GM12878 (cell line): Measurements from ENCODE around the gene WEE2. TPM values are rescaled to one million over a fixed set of nuclear protein-coding genes. Genes with fewer than 3 reads are reported as not detected.

Experiments
- ATAC-seq: fragments of 200-7000 bp; cut with Tn5 transposase; 3 replicates; pipeline ENCODE4 v1.9.1; 2020; ENCODE audit warnings: mild to moderate bottlenecking, moderate library complexity
- BruUV-seq: library from RNA; stranded (reverse); fragments of 400-500 nt; replicated peaks from 2 replicates; lab custom pipeline; 2021; lab: Mats Ljungman, UMichigan
- CTCF ChIA-PET: fragments of 300-600 bp; sonication (Branson Sonifier 250); formaldehyde crosslinking; extraction: SDS; loops from one replicate; lab custom pipeline; 2021; ENCODE audit warnings: inconsistent platforms; lab: Yijun Ruan, JAX
- POLR2A ChIA-PET: fragments of 350-600 bp; formaldehyde crosslinking; extraction: SDS; loops from one replicate; lab custom pipeline; 2021; ENCODE audit warnings: inconsistent platforms; lab: Charles Lee
- RAD21 ChIA-PET: fragments of 300-600 bp; sonication (Branson Sonifier 250); formaldehyde crosslinking; loops from one replicate; lab custom pipeline; 2023; ENCODE audit warnings: antibody characterized with exemption; ENCODE audit not compliant: unreplicated experiment; lab: Charles Lee
- SMC1A ChIA-PET: fragments of 300-600 bp; sonication (Branson Sonifier 250); formaldehyde crosslinking; loops from one replicate; lab custom pipeline; 2023; ENCODE audit not compliant: unreplicated experiment, uncharacterized antibody; lab: Charles Lee
- DNase-seq: peaks from one replicate; pipeline ENCODE4 v3.0.0-alpha.2; 2011; ENCODE audit warnings: low read depth, low spot score
- FAIRE-seq: peaks from 3 replicates; lab custom pipeline; 2011; peaks lifted over from hg19 to GRCh38; lab: Jason Lieb, UNC
- H2AFZ ChIP-seq: 2 replicates; pipeline ENCODE4 v1.6.0; 2011; ENCODE audit warnings: low read depth, low read length, control low read depth; ENCODE audit not compliant: control insufficient read depth
- H3K27ac ChIP-seq: 2 replicates; pipeline ENCODE4 v1.5.1; 2011; ENCODE audit warnings: control low read depth; ENCODE audit not compliant: control insufficient read depth, insufficient read depth
- H3K27me3 ChIP-seq, 2 experiments: replicated peaks in 1 of 2; 2 replicates each; pipeline versions ENCODE4 v1.6.0 to v1.6.1; 2011; ENCODE audit warnings: low read length in 1 of 2; ENCODE audit not compliant: control insufficient read depth in 2 of 2, insufficient read depth in 2 of 2
- H3K36me3 ChIP-seq, 2 experiments: 2 replicates each; pipeline ENCODE4 v1.5.1; 2011; ENCODE audit warnings: low read length in 1 of 2; ENCODE audit not compliant: control insufficient read depth in 2 of 2, insufficient read depth in 2 of 2
- H3K4me1 ChIP-seq: 2 replicates; pipeline ENCODE4 v1.6.1; 2011; ENCODE audit warnings: mild to moderate bottlenecking, low read length, moderate library complexity, mixed read lengths; ENCODE audit not compliant: control insufficient read depth, insufficient read depth
- H3K4me2 ChIP-seq: 2 replicates; pipeline ENCODE4 v1.6.0; 2011; ENCODE audit warnings: control low read depth; ENCODE audit not compliant: control insufficient read depth, insufficient read depth
- H3K4me3 ChIP-seq: fragments of 200-600 bp; sonication (generic); 2 replicates; pipeline ENCODE4 v1.5.1; 2016
- H3K79me2 ChIP-seq: 2 replicates; pipeline ENCODE4 v1.6.0; 2011; ENCODE audit warnings: low read length; ENCODE audit not compliant: control insufficient read depth, insufficient read depth
- H3K9ac ChIP-seq: 2 replicates; pipeline ENCODE4 v1.8.0; 2011; ENCODE audit warnings: low read length, control low read depth, mixed read lengths; ENCODE audit not compliant: control insufficient read depth, insufficient read depth
- H3K9me3 ChIP-seq: replicated peaks from 3 replicates; pipeline ENCODE4 v1.5.1; 2011; ENCODE audit warnings: mild to moderate bottlenecking, low read length; ENCODE audit not compliant: control insufficient read depth, insufficient read depth
- H4K20me1 ChIP-seq: 2 replicates; pipeline ENCODE4 v1.6.0; 2011; ENCODE audit not compliant: control insufficient read depth, insufficient read depth
- BACH1 ChIP-seq: fragments of 450-650 bp; IDR thresholded peaks from 2 replicates; pipeline ENCODE4 v1.6.1; 2017; ENCODE audit warnings: mild to moderate bottlenecking, borderline replicate concordance
- CHD1 ChIP-seq: IDR thresholded peaks from 2 replicates; pipeline ENCODE4 v1.6.1; 2012; ENCODE audit warnings: low read depth, low read length, improper control_type of control experiment
- ESRRA ChIP-seq: IDR thresholded peaks from 2 replicates; pipeline ENCODE4 v1.6.1; 2012; ENCODE audit warnings: mild to moderate bottlenecking, low read length, improper control_type of control experiment
- HDAC6 ChIP-seq: fragments of 200-600 bp; sonication (generic); IDR thresholded peaks from one replicate; pipeline ENCODE4 v1.8.0; 2017; ENCODE audit warnings: antibody characterized with exemption; ENCODE audit not compliant: unreplicated experiment
- JUNB ChIP-seq: IDR thresholded peaks from 2 replicates; pipeline ENCODE4 v1.6.1; 2016; ENCODE audit warnings: antibody characterized with exemption, mild to moderate bottlenecking
- JUND ChIP-seq: IDR thresholded peaks from 2 replicates; pipeline ENCODE4 v1.6.1; 2012; ENCODE audit warnings: low read depth, mild to moderate bottlenecking, low read length, improper control_type of control experiment, moderate library complexity
- MAX ChIP-seq: IDR thresholded peaks from 2 replicates; pipeline ENCODE4 v1.6.1; 2012; ENCODE audit warnings: low read depth, low read length, improper control_type of control experiment
- NBN ChIP-seq: fragments of 450-650 bp; IDR thresholded peaks from 2 replicates; pipeline ENCODE4 v1.6.1; 2016
- NR2C1 ChIP-seq: fragments of 450-650 bp; IDR thresholded peaks from 2 replicates; pipeline ENCODE4 v1.6.1; 2017; ENCODE audit warnings: antibody characterized with exemption, mild to moderate bottlenecking, moderate library complexity
- PML ChIP-seq: IDR thresholded peaks from 2 replicates; pipeline ENCODE4 v1.6.1; 2012; ENCODE audit warnings: low read length, inconsistent platforms
- RCOR1 ChIP-seq: conservative IDR thresholded peaks from 2 replicates; pipeline ENCODE4 v1.6.1; 2012; ENCODE audit warnings: low read depth, low read length, improper control_type of control experiment
- SUZ12 ChIP-seq: fragments of 200-600 bp; sonication (generic); IDR thresholded peaks from one replicate; pipeline ENCODE4 v1.6.1; 2018; ENCODE audit warnings: antibody characterized with exemption, mild to moderate bottlenecking; ENCODE audit not compliant: unreplicated experiment
- ZBTB4 ChIP-seq: fragments of 450-650 bp; formaldehyde crosslinking; IDR thresholded peaks from 2 replicates; pipeline ENCODE4 v1.4.0; 2022; ENCODE audit warnings: mild to moderate bottlenecking, moderate library complexity
- ZBTB40 ChIP-seq: fragments of 450-650 bp; IDR thresholded peaks from 2 replicates; pipeline ENCODE4 v1.6.1; 2016; ENCODE audit warnings: mild to moderate bottlenecking, moderate library complexity, borderline replicate concordance
- ZNF24 ChIP-seq: fragments of 450-650 bp; IDR thresholded peaks from 2 replicates; pipeline ENCODE4 v1.6.1; 2017; ENCODE audit warnings: antibody characterized with exemption, mild to moderate bottlenecking
- ZSCAN29 ChIP-seq: fragments of 450-650 bp; IDR thresholded peaks from 2 replicates; pipeline ENCODE4 v1.6.1; 2017; ENCODE audit warnings: mild to moderate bottlenecking, moderate library complexity
- WGBS: methylation state at CpG from one replicate; pipeline ENCODE4 v1.1.6; 2016; ENCODE audit warnings: low lambda C conversion rate; ENCODE audit not compliant: insufficient replicate concordance, insufficient coverage; ENCODE audit errors: missing lambda C conversion rate; 5-methylcytosine and 5-hydroxymethylcytosine counted together
- in situ Hi-C: fragments of 300-500 bp; cut with MboI; formaldehyde crosslinking; loops from 9 replicates; pipeline ENCODE4 v1.14.3; 2018; ENCODE audit warnings: mixed read lengths
- intact Hi-C: fragments of 100-400 bp; cut with micrococcal nuclease; formaldehyde crosslinking; loops from one replicate; pipeline ENCODE4 v1.14.2; 2022; ENCODE audit not compliant: unreplicated experiment
- polyA plus RNA-seq, 11 experiments: library from polyadenylated mRNA; depleted of rRNA in 4 of 11; unstranded in 6 of 11; stranded (reverse) in 5 of 11; fragments of >200 nt; fragmentation: Nextera tagmentation in 4 of 11; fragmentation: Illumina TruSeq in 1 of 11; extraction: Ambion mirVana in 4 of 11; extraction: Trizol in 1 of 11; gene quantifications; 1 replicate in 1 of 11; 2 replicates in 10 of 11; pipeline versions ENCODE4 v1.2.1 to v1.2.3, GENCODE V29; 2011 to 2016; ENCODE audit warnings: inconsistent platforms in 2 of 11, missing spikeins in 2 of 11, low read depth in 1 of 11
- total RNA-seq, 4 experiments: library from RNA; depleted of rRNA in 3 of 4; stranded (reverse); fragments of >200 nt in 3 of 4; fragmentation: Illumina TruSeq in 1 of 4; extraction: Trizol in 1 of 4; gene quantifications; 2 replicates each; pipeline versions ENCODE4 v1.2.1 to v1.2.3, GENCODE V29; 2013 to 2021

Gene WEE2
- total and polyA plus RNA-seq, 10 of the 15 experiments (the other 5 are each of a cell fraction or from before 2014, with no cell fraction given) = 0.02 to 0.03 (median 0.03) TPM; not detected in 7

GRCh38 chr7:141668853-141669252 lies 39.3 kb upstream of the WEE2 start:
- ATAC-seq = no peak
- H3K27ac ChIP-seq = no peak overlapping the region
- ChIA-PET CTCF (interaction anchor here (0.7 to 1.3 kb wide), 2 partner anchors 15 to 117 kb away, joined by 3 to 4 read pairs; no protein-coding TSS in a partner anchor), SMC1A (interaction anchor here (1.1 kb wide), 1 partner anchor 14 kb away, joined by 3 read pairs; no protein-coding TSS in a partner anchor), POLR2A (interaction anchor here (0.6 kb wide), 1 partner anchor 16 kb away, joined by 4 read pairs; no protein-coding TSS in a partner anchor), RAD21 (no interaction called here)
- DNase-seq = no peak
- 65% methylated on average over 2 of the region's 2 CpGs for WGBS
- intact Hi-C loops = no loop called here
- peaks cover 7 to 8% of the 10 kb centered on the region in 2 experiments for H3K36me3 ChIP-seq
- H3K9me3 ChIP-seq = no peaks in the 10 kb centered on the region
- FAIRE-seq = no peak
- no peak overlapping the region for H2AFZ ChIP-seq
- H3K4me3 ChIP-seq = no peak overlapping the region
- in situ Hi-C loops = no loop called here
- no peaks in the 10 kb centered on the region for H4K20me1 ChIP-seq
- no TSS peak for BruUV-seq
- no peaks in the 10 kb centered on the region for H3K79me2 ChIP-seq
- no peak overlapping the region for H3K9ac ChIP-seq
- H3K4me1 ChIP-seq = no peaks in the 10 kb centered on the region
- H3K27me3 ChIP-seq = no peaks in the 10 kb centered on the region
- no peak overlapping the region for H3K4me2 ChIP-seq
- TF ChIP-seq ZSCAN29 (no peak), BACH1 (no peak), RCOR1 (no peak), CHD1 (no peak), NR2C1 (no peak), JUNB (no peak), ZBTB40 (no peak), SUZ12 (no peak), NBN (no peak), ZBTB4 (CRISPR knock-in tag) (no peak), JUND (no peak), ESRRA (no peak), PML (no peak), ZNF24 (no peak), MAX (no peak), HDAC6 (no peak)
